Cardiac muscle cell (in vitro differentiated cells and primary cell): ENCODE measurements around the gene PLPP1. TPM values are rescaled to one million over a fixed set of nuclear protein-coding genes. Genes with fewer than 3 reads are reported as not detected.
A peak's percentile ranks its signal among the peaks of the same experiment; 100 is the strongest.

Experiments used
- DNase-seq, 2 donors: peaks; one replicate each; pipeline versions ENCODE4 v3.0.0 to v3.0.0-alpha.2; 2010 to 2017; ENCODE audit warnings: low read depth in 1 of 2, low spot score in 1 of 2
- H3K27ac ChIP-seq: fragments of 200-600 bp; sonication (generic); 2 replicates; pipeline ENCODE4 v1.5.1; 2016
- H3K27me3 ChIP-seq: fragments of 200-600 bp; sonication (generic); 2 replicates; pipeline ENCODE4 v1.6.0; 2016; ENCODE audit warnings: control low read depth
- H3K36me3 ChIP-seq: fragments of 200-600 bp; sonication (generic); 2 replicates; pipeline ENCODE4 v1.5.1; 2016; ENCODE audit warnings: control low read depth
- H3K4me1 ChIP-seq: fragments of 200-600 bp; sonication (generic); 2 replicates; pipeline ENCODE4 v1.8.1; 2017; ENCODE audit warnings: low read depth, mild to moderate bottlenecking, mixed run types
- H3K4me3 ChIP-seq: fragments of 200-600 bp; sonication (generic); 2 replicates; pipeline ENCODE4 v1.5.1; 2016; ENCODE audit warnings: mild to moderate bottlenecking
- H3K9me3 ChIP-seq: fragments of 200-600 bp; sonication (generic); 2 replicates; pipeline ENCODE4 v1.5.1; 2017; ENCODE audit warnings: low read depth, mild to moderate bottlenecking, control low read depth
- polyA plus RNA-seq: library from polyadenylated mRNA; unstranded; fragments of >200 nt; fragmentation: Nextera tagmentation; extraction: Ambion mirVana; gene quantifications from 2 replicates; pipeline ENCODE4 v1.2.1, GENCODE V29; 2016
- total RNA-seq: library from RNA; depleted of rRNA; stranded (reverse); fragments of >200 nt; gene quantifications from 2 replicates; pipeline ENCODE4 v1.2.3, GENCODE V29; 2016
- TF ChIP-seq, protein P1 (sequence below): IDR thresholded peaks from 2 replicates; pipeline ENCODE4 v1.5.1; 2012; ENCODE audit warnings: low read depth, mild to moderate bottlenecking, low read length

PLPP1 gene
- total and polyA plus RNA-seq, 2 experiments from 2014 or later = 37.5 to 68.4 TPM

DNA sequence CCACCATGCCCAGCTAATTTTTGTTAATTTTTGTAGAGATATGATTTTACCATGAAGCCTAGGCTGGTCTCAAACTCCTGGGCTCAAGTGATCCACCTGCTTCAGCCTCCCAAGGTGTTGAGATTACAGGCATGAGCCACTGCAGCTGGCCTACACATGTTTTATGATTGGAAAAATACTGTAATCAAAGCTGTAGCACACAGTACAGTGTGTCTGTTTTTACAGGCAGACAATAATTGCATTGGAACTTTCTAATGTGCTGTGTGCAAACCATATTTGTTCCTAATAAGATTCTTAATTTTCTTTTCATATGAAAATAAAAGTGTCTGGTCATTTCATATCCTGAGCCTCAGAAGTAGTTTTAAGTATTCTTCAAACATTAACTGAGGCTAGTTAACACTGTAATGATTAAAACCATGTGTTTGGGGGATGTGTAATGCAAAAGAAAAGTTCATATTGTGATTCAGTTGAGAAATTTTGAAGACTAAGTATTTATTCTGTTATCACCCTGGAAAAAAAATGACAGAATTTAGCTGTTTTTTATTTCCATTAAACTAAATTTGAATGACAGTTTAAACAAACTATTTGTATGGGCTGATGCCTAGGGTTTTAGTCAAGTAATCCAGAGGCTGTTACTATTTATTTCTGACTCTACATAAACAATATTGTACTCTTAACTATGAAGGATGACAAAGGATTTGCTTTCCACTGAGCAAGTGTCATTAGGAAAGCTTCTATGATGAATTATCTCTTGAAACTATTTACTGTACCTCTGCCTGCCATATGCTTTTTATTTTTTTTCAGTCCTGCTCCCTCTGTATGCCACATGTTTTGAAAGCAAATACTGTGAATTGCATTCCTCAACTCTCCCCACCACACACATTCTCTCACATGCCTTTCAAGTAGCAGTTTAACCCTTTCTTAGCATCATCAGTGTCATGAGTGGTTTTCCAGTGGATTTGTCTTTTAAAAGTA lies 115.5 kb downstream of the PLPP1 start:
- H3K27ac ChIP-seq = peak overlapping the region; percentile 61
- TF ChIP-seq, protein P1, sequence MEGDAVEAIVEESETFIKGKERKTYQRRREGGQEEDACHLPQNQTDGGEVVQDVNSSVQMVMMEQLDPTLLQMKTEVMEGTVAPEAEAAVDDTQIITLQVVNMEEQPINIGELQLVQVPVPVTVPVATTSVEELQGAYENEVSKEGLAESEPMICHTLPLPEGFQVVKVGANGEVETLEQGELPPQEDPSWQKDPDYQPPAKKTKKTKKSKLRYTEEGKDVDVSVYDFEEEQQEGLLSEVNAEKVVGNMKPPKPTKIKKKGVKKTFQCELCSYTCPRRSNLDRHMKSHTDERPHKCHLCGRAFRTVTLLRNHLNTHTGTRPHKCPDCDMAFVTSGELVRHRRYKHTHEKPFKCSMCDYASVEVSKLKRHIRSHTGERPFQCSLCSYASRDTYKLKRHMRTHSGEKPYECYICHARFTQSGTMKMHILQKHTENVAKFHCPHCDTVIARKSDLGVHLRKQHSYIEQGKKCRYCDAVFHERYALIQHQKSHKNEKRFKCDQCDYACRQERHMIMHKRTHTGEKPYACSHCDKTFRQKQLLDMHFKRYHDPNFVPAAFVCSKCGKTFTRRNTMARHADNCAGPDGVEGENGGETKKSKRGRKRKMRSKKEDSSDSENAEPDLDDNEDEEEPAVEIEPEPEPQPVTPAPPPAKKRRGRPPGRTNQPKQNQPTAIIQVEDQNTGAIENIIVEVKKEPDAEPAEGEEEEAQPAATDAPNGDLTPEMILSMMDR = no peak
- H3K36me3 ChIP-seq = peaks cover 9% of the 10 kb centered on the region
- H3K4me3 ChIP-seq = no peak overlapping the region
- H3K9me3 ChIP-seq = no peaks in the 10 kb centered on the region
- peaks cover 10% of the 10 kb centered on the region for H3K4me1 ChIP-seq
- H3K27me3 ChIP-seq = no peaks in the 10 kb centered on the region
- peak; percentile 49 to 59 for DNase-seq

GRCh38 chr5:55416306-55416705 lies 118.5 kb downstream of the PLPP1 start:
- H3K9me3 ChIP-seq = no peaks in the 10 kb centered on the region
- H3K4me3 ChIP-seq = no peak overlapping the region
- TF ChIP-seq, protein P1 = no peak
- H3K27ac ChIP-seq = no peak overlapping the region
- peaks cover 9% of the 10 kb centered on the region for H3K36me3 ChIP-seq
- no peak for DNase-seq
- no peaks in the 10 kb centered on the region for H3K27me3 ChIP-seq
- H3K4me1 ChIP-seq = peaks cover 10% of the 10 kb centered on the region

- Histone ChIP-seq H3K9me3 (no peaks in the 10 kb centered on the region), H3K27ac (no peak overlapping the region), H3K4me3 (no peak overlapping the region), H3K4me1 (peaks cover 10% of the 10 kb centered on the region), H3K36me3 (peaks cover 22% of the 10 kb centered on the region), H3K27me3 (no peaks in the 10 kb centered on the region)
- TF ChIP-seq, protein P1 = no peak
- DNase-seq = no peak
These were observed 119.7 kb downstream of the PLPP1 start for GRCh38 chr5:55415071-55415470.

- Histone ChIP-seq H3K27me3 (no peaks in the 10 kb centered on the region), H3K27ac (no peak overlapping the region), H3K4me1 (no peaks in the 10 kb centered on the region), H3K4me3 (no peak overlapping the region), H3K36me3 (peaks cover 23% of the 10 kb centered on the region), H3K9me3 (no peaks in the 10 kb centered on the region)
- DNase-seq = no peak
- TF ChIP-seq, protein P1 = no peak
These were observed 121.1 kb downstream of the PLPP1 start for GRCh38 chr5:55413644-55414043.

GRCh38 chr5:55411876-55412275 lies 122.9 kb downstream of the PLPP1 start:
- DNase-seq = no peak
- Histone ChIP-seq H3K4me1 (no peaks in the 10 kb centered on the region), H3K36me3 (peaks cover 19% of the 10 kb centered on the region), H3K27ac (no peak overlapping the region), H3K4me3 (no peak overlapping the region), H3K9me3 (no peaks in the 10 kb centered on the region), H3K27me3 (no peaks in the 10 kb centered on the region)
- TF ChIP-seq, protein P1 = no peak
